ENCODE results near the gene DUS2.
"Not testable (repeated sequence)": the region's sequence is repeated elsewhere in the genome, so short reads cannot be mapped to it uniquely, and the experiment has no call there.

Gene DUS2

DNA sequence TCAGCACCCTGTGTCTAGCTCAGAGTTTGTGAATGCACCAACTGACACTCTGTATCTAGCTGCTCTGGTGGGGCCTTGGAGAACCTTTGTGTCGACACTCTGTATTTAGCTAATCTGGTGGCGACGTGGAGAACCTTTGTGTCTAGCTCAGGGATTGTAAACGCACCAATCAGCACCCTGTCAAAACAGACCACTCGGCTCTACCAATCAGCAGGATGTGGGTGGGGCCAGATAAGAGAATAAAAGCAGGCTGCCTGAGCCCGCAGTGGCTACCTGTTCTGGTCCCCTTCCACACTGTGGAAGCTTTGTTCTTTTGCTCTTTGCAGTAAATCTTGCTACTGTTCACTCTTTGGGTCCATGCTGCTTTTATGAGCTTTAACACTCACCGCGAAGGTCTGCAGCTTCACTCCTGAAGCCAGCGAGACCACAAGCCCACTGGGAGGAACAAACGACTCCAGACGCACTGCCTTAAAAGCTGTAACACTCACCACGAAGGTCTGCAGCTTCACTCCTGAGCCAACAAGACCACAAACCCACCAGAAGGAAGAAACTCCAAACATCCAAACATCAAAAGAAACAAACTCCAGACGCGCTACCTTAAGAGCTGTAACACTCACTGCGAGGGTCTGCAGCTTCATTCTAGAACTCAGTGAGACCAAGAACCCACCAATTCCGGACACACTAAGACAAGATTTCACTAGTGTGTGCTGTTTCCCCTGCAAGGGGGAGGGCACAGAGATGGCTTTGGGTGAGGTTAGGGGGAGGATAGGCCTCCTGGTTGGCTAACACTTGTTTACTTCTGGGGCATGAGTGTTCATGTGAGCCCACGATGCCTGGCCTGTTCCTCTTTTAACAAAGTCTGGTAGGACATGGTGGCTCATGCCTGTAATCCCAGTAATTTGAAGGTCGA is 24.1 kb upstream of the DUS2 start, which contains the start of gene DPEP2:
Gene DPEP2 (minus strand): TSS at position 706 of the 910 bp plus-strand sequence. CDS start 6,272 bp downstream, outside the sequence.
- peak; percentile 21 for DNase-seq (ENCODE audit: low read depth)

DNA sequence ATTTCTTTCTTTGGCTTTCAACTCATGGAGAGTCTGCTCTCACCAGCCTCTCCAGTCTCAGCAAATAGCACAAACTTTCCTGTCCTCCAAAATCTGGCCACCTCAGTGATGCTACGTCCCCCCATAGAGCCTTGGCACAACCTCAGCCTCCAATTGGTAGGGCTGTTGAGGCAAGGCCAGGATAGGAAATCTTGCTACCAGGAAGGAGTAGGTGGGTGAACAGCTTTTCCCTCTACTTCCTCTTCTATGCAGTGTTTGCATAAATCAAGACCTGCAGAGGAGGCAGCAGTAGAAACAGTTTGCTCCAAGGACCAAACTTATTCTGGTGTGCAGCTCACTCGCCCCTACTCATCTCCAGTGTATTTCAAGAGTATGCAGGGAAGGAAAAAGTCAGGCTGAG is 23.1 kb upstream of the DUS2 start:
- no peak for DNase-seq (ENCODE audit: low read depth)

DNA sequence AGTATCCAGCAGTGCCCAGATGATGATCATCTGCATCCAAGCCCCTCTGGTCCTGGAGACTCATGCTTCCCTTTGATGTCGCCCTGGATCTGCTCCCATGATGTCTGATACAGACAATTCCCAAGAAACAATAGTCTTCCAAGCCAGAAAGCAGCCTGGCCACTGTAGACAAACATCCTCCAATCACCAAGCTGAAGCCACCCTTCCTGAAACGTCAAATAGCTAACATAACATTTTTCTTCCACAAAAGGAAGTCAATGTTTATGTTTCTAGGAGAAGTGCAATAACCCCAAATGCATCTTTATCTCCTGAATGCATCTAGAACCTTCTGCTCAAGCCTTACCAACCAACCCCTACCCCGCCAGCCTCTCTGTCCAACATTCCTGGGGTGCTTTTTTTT is 22.6 kb upstream of the DUS2 start:
- DNase-seq (ENCODE audit: low read depth), result no peak

DNA sequence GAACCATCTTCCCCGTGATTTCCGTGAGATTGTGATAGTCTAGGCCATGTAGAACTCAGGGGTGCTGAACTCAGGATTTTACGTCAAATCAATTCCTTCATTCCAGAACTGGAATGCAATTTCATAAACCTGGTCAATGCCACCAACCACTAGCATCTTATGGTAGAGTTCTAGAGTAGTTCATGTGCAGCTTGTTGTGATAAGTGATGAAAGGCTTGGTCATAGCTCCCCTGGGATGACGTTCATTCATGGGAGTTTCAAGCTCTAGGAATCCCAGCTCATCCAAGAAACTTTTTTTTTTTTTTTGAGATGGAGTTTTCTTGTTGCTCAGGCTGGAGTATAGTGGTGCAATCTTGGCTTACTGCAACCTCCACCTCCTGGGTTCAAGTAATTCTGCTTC is 20.1 kb upstream of the DUS2 start:
- no peak for DNase-seq (ENCODE audit: low read depth)

DNA sequence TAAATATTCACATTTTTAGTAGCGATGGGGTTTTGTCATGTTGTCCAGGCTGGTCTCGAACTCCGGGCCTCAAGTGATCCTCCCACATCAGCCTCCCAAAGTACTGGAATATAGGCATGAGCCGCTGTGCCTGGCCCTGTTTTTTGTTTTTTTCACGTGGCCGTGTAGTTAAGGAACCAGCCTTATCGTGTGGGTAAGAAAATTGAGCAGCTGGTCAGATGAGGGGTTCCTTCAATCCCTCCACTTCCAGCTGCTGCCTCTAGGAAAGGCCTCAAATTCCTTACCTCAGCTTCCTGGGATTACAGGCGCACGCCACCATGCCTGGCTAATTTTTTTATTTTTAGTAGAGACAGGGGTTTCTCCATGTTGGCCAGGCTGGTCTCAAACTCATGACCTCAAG is 17.9 kb upstream of the DUS2 start:
- no peak for DNase-seq (ENCODE audit: low read depth)

DNA sequence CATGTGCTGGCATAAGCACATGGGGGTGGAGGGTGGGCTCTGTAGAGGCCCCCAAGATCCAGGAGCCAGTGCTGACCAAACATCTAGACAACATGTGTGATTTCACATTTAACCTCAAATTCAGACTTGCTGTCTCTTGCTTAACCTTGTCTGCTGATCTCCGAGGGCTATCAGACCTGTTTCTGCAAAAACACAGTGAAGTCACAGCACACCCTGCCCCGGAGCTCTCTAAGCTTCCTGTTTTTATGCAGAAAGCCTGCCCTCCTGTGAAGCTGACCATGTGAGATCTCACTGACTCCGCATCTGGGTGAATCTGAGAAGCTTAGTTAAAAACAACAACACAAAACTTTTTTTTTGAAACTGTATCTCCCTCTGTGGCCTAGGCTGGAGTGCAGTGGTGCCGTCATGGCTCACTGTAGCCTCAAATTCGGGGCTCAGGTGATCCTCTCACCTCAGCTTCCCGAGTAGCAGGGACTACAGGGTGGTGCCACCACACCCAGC is 17.2 kb upstream of the DUS2 start:
- DNase-seq (ENCODE audit: low read depth), result peak; percentile 63

DNA sequence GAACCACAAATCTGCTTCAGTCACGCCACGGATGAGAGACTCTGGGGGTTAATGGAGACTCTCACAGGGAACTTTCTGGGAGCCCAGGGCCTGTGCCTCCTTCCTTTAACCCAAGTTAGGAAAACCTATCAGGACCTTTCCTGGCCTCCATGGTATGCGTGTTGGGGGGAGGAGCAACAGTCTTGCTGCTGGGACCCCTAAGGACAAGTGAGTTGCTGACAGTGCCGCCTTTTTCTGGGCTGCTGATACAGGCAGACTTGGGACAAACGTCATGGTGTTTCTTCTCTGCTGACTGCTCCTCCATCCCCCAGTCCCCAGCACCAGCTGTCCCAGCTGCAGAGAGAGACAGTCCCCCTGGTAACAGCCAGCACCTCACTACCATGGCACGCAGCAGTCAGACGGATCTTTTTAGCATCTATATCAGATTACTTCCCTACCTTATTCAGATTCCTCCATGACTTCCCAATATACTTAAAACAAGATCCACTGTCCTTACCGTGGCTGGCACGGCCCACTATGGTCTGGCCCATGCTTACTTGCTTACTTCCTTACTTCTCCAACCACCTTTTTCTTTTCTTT is 13.8 kb upstream of the DUS2 start:
- DNase-seq (ENCODE audit: low read depth), result no peak

DNA sequence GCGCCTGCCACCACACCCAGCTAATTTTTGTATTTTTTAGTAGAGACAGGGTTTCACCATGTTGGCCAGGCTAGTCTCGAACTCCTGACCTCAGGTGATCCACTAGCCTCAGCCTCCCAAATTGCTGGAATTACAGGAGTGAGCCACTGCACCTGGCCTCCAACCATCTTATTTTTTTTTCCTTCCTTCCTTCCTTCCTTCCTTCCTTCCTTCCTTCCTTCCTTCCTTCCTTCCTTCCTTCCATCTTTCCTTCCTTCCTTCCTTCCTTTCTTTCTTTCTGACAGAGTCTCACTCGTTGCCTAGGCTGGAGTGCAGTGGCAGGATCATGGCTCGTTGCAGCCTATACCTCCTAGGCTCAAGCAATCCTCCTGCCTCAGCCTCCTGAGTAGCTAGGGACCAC is 13.2 kb upstream of the DUS2 start:
- not testable (repeated sequence) for DNase-seq (ENCODE audit: low read depth)

DNA sequence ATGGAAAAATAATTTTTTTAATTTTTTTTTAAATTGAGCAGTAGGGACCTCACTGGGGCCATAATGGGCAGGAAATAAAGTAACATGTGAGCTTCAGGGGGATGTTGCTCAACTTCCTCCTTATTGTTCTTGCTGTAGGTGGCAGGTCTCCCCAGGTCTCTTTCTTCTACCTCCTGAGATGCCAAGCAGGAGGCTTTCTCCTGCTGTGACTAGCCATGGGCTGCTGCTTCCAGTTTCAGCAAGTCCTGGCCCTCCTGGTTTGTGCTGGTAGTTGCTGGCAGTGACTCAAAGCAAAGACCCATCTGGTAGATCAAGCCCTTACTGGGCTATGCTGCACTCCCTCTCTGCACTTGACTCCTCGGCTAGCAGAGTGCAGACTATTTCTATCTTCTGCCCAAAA is 9.6 kb upstream of the DUS2 start:
- no peak for DNase-seq (ENCODE audit: low read depth)

DNA sequence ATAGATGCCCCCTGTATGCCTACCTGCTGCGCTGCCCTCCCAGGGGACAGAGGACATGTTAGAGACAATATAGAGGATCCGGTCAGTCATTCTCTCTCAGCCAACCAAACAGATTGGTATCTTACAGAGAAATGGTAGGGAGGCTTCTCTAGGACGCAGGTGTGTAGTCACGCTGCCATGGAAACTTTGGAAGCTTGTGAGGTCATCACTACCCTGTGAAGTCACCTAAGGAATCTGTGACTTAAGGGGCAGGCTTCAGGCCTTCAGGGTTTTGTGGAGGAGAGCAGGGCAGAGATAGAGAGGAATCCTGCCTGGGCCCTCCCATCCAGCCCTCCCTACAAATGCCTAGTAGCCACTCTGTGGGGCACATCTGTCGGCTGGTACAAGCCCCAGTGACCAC is 7.4 kb upstream of the DUS2 start, which contains the start of gene DPEP2NB:
Gene DPEP2NB (minus strand): TSS at position 231 of the 400 bp plus-strand sequence. CDS start 141 bp downstream, at position 90.
- no peak for DNase-seq (ENCODE audit: low read depth)

DNA sequence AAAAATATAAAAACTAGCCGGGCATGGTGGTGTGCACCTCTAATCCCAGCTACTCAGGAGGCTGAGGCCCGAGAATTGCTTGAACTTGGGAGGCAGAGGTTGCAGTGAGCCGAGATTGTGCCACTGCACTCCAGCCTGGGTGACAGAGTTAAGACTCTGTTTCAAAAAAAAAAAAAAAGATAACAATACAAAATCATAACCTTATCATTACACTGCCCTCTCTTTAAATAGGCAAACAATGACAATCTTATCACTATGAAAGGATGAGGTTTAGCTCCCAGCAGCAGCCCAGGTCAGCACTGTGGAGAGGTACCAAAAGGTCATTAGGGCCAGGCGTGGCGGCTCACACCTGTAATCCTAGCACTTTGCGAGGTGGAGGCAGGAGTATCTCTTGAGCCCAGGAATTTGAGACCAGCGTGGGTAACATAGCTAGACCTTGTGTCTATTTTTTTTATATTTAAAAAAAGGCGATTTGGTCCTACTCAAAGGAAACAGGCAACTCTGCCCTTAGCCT is 3.9 kb upstream of the DUS2 start:
- DNase-seq (ENCODE audit: low read depth), result no peak

DNA sequence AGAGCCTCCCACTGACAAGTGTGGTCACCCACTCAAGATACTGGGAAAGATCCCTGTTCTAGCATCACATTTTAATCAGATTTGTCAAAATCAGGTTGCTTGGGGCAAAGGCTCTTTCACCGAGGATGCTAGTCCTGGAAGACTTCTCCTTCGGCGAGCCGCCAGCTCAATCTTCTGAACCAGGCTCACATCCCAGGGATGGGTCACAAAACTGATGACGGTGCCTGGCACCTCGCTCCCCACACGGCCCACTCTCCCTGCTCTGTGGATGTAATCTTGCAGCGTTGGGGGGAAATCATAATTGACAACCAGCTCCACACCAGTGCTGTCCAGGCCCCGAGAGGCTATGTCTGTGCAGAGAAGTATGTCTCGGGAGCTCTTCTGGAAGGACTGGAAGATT is 1.6 kb upstream of the DUS2 start:
- no peak for DNase-seq (ENCODE audit: low read depth)

DNA sequence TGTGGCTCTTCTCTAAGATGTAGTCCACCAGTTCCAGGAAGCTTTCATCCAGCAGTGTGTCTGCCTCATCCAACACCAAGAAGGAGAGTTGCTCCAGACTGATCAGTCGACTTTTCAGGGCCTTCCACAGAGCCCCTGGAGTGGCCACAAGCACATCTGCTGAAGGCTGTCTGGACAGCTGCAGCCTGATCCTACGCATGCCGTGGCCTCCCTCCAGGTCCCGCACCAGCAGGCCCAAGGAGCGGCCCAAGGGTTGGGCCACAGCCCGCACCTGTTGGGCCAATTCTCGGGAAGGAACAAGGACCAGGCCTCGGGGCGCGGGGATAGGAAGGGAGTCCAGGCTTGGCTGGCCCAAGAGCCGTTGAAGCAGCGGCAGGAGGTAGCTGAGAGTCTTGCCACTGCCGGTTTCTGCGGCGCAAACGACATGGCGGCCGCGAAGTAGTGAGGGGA is 781 bp upstream of the DUS2 start:
- DNase-seq (ENCODE audit: low read depth), result no peak

DNA sequence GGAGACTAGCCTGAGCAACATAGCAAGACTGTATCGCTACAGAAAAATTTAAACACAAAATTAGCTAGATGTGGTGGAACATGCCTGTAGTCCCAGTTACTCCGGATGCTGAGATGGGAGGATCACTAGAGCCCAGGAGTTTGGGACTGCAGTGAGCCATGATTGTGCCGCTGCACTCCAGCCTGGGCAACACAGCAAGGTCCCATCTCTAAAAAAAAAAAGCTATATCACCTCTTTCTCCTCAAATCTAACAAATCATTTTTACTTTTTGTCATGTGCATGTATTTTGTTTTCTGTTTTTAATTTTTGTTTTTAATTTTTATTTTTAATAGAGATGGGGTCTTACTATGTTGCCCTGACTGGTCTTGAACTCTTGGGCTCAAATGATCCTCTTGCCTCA is 5.9 kb downstream of the DUS2 start:
- no peak for DNase-seq (ENCODE audit: low read depth)

DNA sequence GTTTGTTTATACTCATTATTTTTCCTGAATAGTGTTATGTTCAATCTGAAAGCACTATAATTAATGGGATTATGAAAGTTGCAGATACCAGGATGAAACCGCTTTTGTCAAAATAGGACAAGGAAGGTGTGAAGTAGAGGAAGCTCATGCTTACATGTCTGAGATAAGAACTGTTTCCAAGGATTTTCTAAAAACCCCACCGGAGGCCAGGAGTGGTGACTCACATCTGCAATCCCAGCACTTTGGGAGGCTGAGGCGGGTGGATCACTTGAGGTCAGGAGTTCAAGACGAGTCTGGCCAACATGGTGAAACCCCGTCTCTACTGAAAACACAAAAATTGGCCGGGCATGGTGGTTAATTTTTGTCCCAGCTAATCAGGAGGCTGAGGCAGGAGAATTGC is 7.0 kb downstream of the DUS2 start:
- peak; percentile 95 for DNase-seq (ENCODE audit: low read depth)

DNA sequence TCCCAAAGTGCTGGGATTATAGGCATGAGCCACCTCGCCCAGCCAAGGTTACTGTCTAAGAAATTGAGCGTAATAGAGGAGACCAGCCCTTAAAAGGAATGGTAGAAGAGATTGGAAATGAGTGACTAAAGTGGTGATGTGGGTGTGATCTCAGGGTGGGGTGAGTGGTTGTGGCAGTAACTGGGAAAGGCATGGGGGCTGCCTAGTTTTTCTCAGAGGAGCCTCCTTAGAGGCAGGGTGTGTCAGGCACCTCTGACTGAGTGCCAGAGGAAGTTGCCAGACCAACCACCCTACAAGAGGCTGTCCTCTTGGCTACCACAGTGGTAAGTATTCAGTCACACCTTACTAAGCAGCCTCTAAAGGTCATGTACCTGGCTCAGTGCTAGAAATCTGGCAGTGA is 8.9 kb downstream of the DUS2 start:
- DNase-seq (ENCODE audit: low read depth), result no peak

DNA sequence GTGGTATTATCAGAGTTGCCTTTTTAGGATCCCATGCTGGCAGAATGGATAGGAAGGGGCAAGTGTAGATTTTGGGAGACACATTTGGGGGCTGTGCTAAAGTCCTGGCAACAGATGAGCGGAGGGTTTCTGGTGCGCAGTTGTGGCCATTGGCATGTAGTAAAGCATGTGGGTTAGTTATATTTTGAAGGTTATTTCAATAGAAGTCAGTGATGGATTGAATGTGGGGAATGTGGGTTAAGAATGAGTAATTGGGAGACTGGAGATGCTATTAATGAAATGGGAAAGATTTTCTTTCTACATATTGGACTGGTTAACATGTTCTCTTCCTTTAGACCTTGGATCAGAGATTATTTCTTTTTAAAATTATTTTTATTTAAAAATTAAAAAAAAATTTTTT is 10.0 kb downstream of the DUS2 start:
- no peak for DNase-seq (ENCODE audit: low read depth)

DNA sequence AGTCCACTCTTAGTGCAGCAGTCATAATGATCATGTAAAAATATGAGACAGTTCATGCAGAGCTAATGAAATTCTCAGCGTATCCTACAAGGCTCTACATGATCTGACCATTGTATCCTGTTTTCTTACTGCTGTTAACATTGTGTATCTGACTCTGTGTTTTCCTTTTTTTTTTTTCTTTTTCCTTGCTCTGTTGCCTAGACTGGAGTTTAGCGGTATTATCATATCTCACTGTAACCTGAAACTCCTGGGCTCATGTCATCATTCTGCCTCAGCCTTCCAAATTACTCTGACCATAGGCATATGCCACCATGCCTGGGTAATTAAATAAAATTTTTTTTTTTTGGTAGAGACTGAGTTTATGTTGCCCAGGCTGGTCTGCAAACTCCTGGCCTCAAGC is 12.1 kb downstream of the DUS2 start:
- no peak for DNase-seq (ENCODE audit: low read depth)

DNA sequence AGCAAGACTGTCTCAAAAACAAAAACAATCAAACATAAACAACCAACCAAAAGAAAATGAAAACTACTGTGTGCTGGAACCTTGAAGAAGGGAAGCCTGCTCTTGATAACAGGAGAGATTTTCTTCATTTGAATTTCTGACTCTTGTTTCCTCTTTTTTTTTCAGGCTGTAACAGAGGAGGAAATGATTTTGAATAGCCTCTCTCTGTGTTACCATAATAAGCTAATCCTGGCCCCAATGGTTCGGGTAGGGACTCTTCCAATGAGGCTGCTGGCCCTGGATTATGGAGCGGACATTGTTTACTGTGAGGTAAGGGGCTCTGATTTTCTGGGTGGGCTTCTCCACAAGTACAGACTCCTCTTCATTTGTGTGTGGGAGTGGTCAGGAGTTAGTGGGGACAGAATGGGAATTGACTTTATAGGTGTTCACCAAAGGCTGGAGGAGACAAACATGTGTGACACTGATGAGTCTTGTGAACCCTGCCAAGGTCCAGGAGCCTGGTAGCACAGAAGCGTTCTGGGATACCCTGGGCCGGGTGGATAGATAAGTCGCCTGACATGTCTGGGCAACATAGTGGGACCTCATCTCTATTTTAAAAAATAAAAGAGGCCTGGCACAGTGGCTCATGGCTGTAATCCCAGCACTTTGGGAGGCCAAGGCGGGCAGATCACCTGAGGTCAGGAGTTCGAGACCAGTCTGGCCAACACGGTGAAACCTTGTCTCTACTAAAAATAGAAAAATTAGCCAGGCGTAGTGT is 14.9 kb downstream of the DUS2 start:
- no peak for DNase-seq (ENCODE audit: low read depth)

DNA sequence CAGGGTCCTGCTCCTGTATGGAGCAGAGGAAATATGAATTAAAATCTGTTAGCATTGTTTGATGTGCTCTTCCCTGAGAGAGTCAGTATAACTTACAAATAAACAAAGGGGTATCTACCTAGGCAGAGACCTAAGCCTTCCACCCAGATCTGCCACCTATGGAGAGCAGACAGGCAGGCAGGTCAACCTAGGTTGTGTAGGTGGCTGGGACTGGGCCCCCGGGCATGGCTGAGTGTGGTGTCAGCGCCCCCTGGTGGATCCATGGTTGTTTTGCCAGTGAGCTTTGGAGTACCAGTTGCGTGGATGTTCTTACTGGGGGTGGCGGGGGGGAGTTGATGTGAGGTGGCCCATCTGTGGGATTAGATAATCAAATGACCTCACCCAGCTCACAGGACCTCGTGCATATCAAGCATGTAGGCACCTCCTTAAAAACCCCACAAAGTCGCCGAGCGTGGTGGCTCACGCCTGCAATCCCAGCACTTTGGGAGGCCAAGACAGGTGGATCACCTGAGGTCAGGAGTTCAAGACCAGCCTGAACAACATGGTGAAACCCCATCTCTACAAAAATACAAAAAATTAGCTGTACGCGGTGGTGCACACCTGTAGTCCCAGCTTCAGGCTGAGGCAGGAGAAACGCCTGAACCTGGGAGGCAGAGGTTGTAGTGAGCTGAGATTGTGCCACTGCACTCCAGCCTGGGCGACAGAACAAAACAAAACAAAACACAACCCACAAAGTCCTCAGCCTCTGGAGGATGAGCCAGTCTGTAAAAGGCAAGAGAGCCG is 17.6 kb downstream of the DUS2 start:
- DNase-seq (ENCODE audit: low read depth), result peak; percentile 50

DNA sequence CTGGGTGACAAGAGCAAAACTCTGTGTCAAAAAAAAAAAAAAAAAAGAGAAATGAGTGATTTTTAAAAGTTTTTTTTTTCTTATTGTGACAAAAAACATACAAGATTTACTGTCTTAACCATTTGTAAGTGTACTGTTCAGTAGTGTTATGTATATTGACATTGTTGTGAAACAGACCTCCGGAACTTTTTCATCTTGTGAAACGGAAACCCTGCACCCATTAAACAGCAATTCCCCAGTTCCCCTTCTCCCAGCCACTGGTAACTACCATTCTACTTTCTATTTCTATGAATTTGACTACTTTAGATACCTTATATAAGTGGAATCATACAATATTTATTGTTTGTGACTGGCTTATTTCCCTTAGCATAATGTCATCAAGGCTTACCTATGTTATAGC is 18.7 kb downstream of the DUS2 start:
- no peak for DNase-seq (ENCODE audit: low read depth)

Measured in amniotic epithelial cell (primary cell).